ENCODE measurements around the gene ZNF512. TPM values are rescaled to one million over a fixed set of nuclear protein-coding genes. Genes with fewer than 3 reads are reported as not detected.
A peak's percentile ranks its signal among the peaks of the same experiment; 100 is the strongest.
"Not testable (repeated sequence)": the region's sequence is repeated elsewhere in the genome, so short reads cannot be mapped to it uniquely, and the experiment has no call there.

ZNF512 gene
- total RNA-seq, 4 donors from 2014 or later = 9.2 to 33.3 (median 20.2) TPM

- Histone ChIP-seq H3K27ac (peak within 1 kb of the TSS; percentile 73 to 88 (median 80)), H3K36me3 (peaks cover 0 to 21% (median under 1%) of the 10 kb centered on the region in 4 donors), H3K27me3 (no peaks in the 10 kb centered on the region), H3K4me3 (peak within 1 kb of the TSS; percentile 50 to 88 (median 76)), H3K9me3 (no peaks in the 10 kb centered on the region), H3K4me1 (peaks cover 14 to 19% (median 15%) of the 10 kb centered on the region in 4 donors)
- in situ Hi-C loops (cut with MboI; ENCODE audit: low pct_ligation_motif_present in 1 of 4, low pct_unique_long_range_greater_than_20kb in 1 of 4, low sequenced_read_pairs in 3 of 4) = no loop called here
- DNase-seq = peak; percentile 92
- WGBS, 2 donors (ENCODE audit: low coverage in 1 of 2) = 1 to 2% methylated on average over 9 to 41 of the region's 44 CpGs
- TF ChIP-seq POLR2AphosphoS5 (IDR thresholded peaks at IDR 0.05) = peak; percentile 54 to 68 (median 63)
- TF ChIP-seq POLR2A (IDR thresholded peaks at IDR 0.05) = peak; percentile 66
- TF ChIP-seq EP300 (IDR thresholded peaks at IDR 0.05; ENCODE audit: low read depth) = no peak
- no peak for TF ChIP-seq CTCF (IDR thresholded peaks at IDR 0.05)
- intact Hi-C loops (cut with DNase I; ENCODE audit: low total_unique reads) = no loop called here
These were observed 46.2 kb downstream of the ZNF512 start, which contains the start of the genes CCDC121 and GPN1 for GRCh38 chr2:27628767-27629709. CCDC121 (minus strand) TSS chr2:27629012; CDS start chr2:27627799, 1,213 bp downstream. GPN1 (plus strand) TSS chr2:27629050; CDS start chr2:27629059, 9 bp downstream.

- in situ Hi-C loops (cut with MboI; ENCODE audit: low pct_ligation_motif_present in 1 of 4, low pct_unique_long_range_greater_than_20kb in 1 of 4, low sequenced_read_pairs in 3 of 4); H3K27ac ChIP-seq; H3K4me3 ChIP-seq; H3K9me3 ChIP-seq; H3K27me3 ChIP-seq; intact Hi-C loops (cut with DNase I; ENCODE audit: low total_unique reads); DNase-seq: not testable (repeated sequence)
- WGBS, 2 donors (ENCODE audit: low coverage in 1 of 2) = 96% methylated on average over 2 of the region's 2 CpGs; no CpG with 5 or more reads in 1 of the 2 donors
- H3K4me1 ChIP-seq = peaks cover 14 to 19% (median 15%) of the 10 kb centered on the region in 4 donors
- H3K36me3 ChIP-seq = peaks cover 0 to 31% (median 7%) of the 10 kb centered on the region in 4 donors
These were observed 47.4 kb downstream of the ZNF512 start for GRCh38 chr2:27630257-27630656.

GRCh38 chr2:27634291-27634690 is 51.4 kb downstream of the ZNF512 start:
- intact Hi-C loops (cut with DNase I; ENCODE audit: low total_unique reads) = no loop called here
- no peak for TF ChIP-seq POLR2A (IDR thresholded peaks at IDR 0.05)
- no peak for TF ChIP-seq POLR2AphosphoS5 (IDR thresholded peaks at IDR 0.05)
- TF ChIP-seq CTCF (IDR thresholded peaks at IDR 0.05) = no peak
- no peak for TF ChIP-seq EP300 (IDR thresholded peaks at IDR 0.05; ENCODE audit: low read depth)
- Histone ChIP-seq H3K4me1 (peaks cover 6 to 9% (median 7%) of the 10 kb centered on the region in 4 donors), H3K9me3 (no peaks in the 10 kb centered on the region), H3K4me3 (no peak overlapping the region), H3K36me3 (peaks cover 0 to 66% (median 26%) of the 10 kb centered on the region in 4 donors), H3K27me3 (no peaks in the 10 kb centered on the region), H3K27ac (no peak overlapping the region)
- no peak for DNase-seq
- 97 to 100% methylated on average over 2 of the region's 2 CpGs for WGBS, 2 donors (ENCODE audit: low coverage in 1 of 2)
- in situ Hi-C loops (cut with MboI; ENCODE audit: low pct_ligation_motif_present in 1 of 4, low pct_unique_long_range_greater_than_20kb in 1 of 4, low sequenced_read_pairs in 3 of 4) = no loop called here

GRCh38 chr2:27636766-27637165 is 53.9 kb downstream of the ZNF512 start:
- Histone ChIP-seq H3K27ac (no peak overlapping the region), H3K27me3 (no peaks in the 10 kb centered on the region), H3K4me3 (no peak overlapping the region), H3K9me3 (no peaks in the 10 kb centered on the region), H3K36me3 (peaks cover 0 to 83% (median 37%) of the 10 kb centered on the region in 4 donors), H3K4me1 (no peaks in the 10 kb centered on the region)
- DNase-seq = no peak
- 94 to 97% methylated on average over 5 of the region's 5 CpGs for WGBS, 2 donors (ENCODE audit: low coverage in 1 of 2)
- TF ChIP-seq CTCF (IDR thresholded peaks at IDR 0.05) (no peak), POLR2AphosphoS5 (IDR thresholded peaks at IDR 0.05) (no peak), EP300 (IDR thresholded peaks at IDR 0.05; ENCODE audit: low read depth) (no peak), POLR2A (IDR thresholded peaks at IDR 0.05) (no peak)
- in situ Hi-C loops (cut with MboI; ENCODE audit: low pct_ligation_motif_present in 1 of 4, low pct_unique_long_range_greater_than_20kb in 1 of 4, low sequenced_read_pairs in 3 of 4) (no loop called here), intact Hi-C loops (cut with DNase I; ENCODE audit: low total_unique reads) (no loop called here)
